HG03457 (cell line): ENCODE results near the gene VWDE.
A peak's percentile ranks its signal among the peaks of the same experiment; 100 is the strongest.
"Not testable (repeated sequence)": the region's sequence is repeated elsewhere in the genome, so short reads cannot be mapped to it uniquely, and the experiment has no call there.

Experiments
- ATAC-seq: cut with Tn5 transposase; IDR thresholded peaks from one replicate; pipeline ENCODE4 v1.9.1; 2021; ENCODE audit warnings: moderate number of reproducible peaks; ENCODE audit not compliant: unreplicated experiment

Gene VWDE

DNA sequence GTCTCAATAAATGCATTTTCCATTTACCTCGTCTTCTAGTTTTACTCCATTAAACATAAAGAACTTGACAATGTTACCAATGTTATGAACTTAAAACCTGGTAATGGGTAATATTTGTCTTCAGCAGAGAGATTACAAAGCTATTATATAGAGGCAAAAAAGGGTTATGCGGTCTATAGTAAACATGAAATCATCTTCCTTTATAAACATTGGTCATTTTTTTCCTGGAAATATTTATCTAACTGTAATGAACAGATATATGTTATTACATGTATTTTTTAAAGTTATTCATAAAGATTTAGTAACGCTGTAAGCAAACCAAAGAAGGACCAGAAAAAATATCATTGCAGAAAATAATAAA lies 1.3 kb downstream of the VWDE start:
- ATAC-seq = no peak

DNA sequence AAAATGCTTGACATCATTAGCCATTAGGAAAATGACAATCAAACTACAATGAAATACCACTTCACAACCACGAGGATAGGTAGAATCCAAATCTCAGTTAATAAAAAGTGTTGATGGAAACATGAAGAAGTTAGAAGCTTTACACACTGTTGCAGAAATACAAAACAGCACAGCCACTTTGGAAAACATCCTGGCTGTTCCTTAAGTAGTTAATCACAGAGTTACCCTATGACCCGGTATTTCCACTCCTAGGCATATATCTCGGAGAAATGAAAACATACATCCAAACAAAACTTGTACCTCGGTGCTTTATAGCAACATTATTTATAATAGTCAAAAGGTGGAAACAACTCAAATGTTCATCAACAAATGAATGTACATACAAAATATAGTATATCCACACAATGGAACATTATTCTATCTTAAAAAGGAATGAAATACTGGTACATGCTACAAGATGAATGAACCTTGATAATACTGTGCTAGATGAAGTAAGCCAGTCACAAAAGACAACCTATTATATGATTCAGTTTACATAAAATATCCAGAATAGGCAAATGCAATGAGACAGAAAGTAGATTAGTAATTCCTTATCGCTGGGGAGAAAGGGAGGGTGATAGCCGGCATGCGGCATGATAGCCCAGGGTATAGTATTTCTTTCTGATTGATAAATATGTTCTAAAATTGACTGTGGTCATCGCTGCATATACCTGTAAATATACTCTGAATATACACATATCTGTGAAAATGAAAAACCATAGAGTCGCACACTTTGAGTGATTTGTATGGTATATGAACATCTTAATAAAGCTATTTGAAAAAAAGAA lies 1.9 kb downstream of the VWDE start:
- ATAC-seq = no peak

DNA sequence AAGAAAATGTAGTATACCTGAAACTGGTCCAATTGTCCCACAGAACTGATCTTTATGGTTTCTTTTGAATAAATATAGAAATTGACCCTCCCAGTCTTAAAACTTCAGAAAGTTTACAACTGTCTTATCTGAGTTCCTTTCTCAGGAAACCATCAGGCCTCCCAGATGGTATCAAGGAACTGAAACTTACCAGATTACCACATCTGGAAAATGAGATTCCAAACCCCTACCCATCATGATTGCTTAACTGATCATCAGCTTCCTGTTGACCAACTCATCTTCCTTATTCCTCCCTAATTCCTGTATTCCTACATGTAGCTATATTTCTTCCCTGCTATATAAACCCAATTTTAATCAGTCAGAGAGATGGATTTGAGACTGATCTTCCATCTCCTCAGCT lies 5.5 kb downstream of the VWDE start:
- ATAC-seq = no peak

DNA sequence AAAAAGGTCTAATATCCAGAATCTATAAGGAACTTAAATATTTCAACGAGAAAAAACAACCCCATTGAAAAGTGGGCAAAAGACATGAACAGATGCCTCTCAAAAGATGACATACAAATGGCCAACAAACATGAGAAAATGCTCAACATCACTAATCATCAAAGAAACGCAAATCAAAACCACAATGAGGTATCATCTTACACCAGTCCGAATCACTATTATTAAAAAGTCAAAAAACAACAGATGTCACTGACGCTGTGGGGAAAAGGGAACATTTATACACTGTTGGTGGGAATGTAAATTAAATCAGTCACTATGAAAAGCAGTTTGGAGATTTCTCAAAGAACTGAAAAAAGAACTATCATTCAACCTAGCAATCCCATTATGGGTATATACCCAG lies 6.0 kb downstream of the VWDE start:
- no peak for ATAC-seq

DNA sequence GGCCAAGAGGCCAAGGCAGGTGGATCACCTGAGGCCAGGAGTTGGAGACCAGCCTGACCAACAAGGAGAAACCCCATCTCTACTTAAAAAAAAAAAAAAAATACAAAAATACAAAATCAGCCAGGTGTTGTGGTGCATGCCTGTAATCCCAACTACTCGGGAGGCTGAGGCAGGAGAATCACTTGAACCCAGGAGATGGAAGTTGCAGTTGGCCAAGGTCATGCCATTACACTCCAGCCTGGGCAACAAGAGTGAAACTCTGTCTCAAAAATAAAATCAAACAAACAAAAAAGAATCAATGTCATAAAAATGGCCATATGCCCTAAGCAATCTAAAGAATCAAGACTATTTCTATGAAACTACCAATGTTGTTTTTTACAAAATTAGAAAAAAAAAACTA lies 7.0 kb downstream of the VWDE start:
- ATAC-seq = not testable (repeated sequence)

DNA sequence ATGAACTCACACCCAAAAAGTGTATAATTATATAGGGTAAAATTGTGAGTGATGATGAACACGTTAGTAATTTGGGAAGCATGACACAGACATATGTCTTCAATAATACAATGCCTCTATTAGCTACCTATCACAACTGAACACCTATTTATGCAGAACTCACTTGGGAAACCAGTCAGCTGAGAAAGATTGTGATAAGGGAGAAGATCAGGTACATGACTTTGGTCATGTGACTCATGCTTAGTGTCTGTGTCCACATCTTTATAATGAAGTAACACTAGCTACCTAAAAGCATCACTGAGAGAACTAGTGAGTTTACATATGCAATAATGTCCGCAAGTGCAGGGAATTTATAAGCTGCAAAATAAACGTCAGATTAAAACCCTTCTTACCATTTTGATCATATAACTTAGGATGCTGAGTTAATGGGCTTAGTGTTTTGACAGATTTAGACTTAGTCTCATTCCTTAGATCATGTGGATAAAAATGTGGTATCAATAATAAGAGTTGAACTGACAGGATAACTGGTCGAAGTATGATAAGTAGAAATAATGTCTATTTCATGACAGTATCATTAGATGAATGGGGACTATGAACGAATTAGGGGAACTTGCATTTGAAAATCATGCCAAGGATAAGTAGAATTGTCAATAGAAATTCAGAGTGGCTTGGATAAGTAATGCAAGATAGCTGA lies 11.6 kb downstream of the VWDE start:
- ATAC-seq = no peak

DNA sequence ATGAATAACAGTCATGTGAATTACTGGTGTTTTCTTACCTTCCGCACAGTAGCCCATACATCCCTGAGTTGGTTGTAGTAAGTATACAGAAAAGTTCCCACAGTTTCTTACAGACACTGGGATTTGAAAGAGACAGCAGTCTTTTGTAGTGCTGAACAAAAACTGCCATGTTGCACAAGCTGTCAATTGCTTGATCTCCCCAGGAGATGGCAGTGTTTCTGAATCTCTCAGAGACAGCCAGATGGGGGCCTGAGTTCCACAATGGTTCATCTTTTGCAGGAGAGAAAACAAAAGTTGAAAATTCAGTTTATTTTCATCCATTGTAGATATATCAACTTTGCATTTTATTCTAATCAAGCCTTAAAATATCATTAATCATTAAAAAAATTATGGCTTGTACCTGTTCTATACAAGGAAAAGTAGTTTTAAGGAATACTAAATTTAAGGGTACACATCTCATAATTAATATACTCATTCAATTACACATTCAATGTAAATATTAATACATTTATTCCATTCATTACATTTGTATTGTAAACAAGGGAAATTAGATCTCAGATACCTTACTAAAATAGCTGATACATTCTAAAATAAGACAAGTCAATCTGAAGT lies 14.5 kb downstream of the VWDE start:
- peak; percentile 93 for ATAC-seq

DNA sequence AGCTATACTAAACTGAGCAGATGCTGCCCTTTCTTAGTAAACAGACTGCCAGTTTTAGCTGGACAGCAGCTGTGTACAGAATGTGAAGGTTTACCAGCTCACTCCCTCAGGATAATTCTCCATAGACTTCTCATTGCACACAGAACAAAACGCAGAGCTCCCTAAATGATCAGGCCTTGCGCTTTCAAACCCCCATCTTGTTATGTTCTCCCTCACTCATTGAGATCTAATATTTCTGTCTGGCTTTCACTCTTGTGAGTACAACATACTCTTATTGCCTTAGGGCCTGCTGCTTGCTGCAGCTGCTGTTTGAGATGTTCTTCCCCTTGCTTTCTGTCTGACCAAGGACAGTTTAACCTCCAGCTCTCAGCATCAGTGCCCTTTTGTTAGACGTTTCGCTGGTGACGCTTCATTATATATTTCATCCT lies 17.3 kb downstream of the VWDE start:
- ATAC-seq = no peak

DNA sequence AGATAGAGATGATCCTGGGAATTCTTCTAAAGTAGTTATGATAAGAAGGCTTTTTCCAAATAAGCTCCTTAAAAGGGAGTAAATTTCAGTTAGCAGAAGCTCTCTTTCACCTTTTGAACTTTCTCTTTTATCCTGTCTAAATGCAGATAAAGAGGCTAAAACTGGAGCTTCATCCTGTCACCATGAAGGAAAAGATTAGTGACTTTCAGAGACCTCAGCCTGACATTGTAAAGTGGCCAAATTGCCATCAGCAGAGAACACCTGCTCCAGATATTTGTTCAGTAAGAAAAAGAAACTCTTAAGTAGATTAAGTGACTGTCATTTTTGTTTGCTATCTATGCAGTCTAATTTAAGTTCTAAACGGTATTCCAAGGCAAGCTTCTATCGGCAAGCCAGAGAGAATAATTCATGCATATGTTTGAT lies 18.3 kb downstream of the VWDE start:
- ATAC-seq = no peak

DNA sequence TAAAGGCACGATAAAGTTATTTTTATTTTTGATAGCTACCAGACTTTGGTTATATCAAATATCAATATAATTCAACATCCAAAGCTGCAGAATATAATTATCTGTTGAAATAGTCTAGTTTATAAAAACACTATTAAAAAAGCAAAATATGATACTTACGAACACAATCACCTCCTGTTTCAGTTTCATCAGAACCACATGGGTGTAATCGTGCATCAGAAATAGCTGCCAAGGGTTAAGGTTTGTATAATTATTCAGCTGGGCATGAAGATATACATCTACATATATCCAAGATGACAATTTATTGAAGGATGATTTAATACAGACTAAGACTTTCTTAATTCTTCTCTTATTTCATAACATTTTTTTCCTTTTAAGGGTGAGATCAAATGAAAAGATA lies 20.3 kb downstream of the VWDE start:
- ATAC-seq = no peak

DNA sequence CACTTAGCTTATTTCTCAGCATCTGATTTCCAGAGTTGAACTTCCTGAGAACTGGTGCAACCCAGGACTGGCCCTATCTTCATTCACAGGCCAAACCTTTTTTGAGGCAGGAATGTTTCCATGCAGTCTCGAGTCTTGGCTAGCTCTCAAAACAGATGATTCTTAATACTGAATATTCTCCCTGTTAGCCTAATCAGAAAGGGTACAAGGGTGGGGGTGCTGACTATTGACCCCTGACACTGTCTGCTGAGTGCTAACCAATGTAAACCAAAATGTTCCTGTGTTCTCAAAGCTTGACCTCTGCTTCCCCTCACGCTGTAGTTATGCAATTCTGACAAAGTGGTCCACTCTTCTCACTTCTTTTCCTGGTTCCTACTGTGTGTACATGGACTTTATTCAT lies 25.3 kb downstream of the VWDE start:
- no peak for ATAC-seq

DNA sequence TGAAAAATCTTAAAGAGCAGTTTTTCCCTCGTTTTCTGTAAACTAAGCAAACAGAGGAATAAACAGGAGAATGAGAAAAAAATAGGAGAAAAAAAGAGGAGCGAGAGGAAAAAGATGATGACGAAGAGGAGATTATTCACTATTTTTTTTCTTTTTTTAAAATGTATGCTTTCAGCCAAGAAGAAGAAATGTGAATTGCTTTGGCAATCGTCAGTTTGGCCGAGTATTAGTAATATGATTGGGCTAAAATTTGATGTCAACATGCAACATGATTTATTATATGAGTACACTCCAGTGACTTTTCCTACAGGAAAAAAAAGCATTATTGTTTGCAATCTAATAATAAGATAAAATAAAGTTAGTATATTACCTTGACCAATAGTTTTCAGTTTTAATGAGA lies 26.3 kb downstream of the VWDE start:
- ATAC-seq = no peak

DNA sequence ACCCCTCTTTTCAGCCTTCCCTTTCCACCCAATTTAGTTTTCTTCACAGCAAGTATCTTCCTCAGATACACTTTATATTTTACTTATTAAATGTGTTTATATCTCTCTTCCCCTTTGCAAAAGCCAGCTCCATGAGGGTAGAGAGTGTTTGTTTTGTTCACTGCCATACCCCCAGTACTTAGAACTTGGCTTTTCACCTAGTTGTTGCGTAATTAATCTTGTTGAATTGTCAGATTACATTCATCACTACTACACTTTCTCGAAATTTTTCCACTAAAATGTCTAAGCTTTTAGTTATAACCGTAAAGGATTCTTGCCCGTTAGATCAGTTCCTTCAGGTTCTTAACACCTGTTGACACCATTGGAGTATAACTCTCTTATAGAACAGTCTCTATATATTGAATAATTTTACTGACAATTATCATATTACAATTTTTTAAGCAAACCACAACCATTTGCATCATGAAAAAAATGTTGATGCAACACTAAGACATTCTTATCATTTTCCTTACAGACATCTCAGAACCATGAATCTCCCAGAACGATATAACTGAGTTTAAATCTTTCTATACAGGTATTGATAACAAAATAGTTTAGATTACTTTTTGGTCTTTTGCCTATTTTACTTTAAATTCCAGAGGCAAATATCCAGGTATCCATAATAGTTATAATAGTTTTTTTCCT lies 29.9 kb downstream of the VWDE start:
- ATAC-seq = no peak

DNA sequence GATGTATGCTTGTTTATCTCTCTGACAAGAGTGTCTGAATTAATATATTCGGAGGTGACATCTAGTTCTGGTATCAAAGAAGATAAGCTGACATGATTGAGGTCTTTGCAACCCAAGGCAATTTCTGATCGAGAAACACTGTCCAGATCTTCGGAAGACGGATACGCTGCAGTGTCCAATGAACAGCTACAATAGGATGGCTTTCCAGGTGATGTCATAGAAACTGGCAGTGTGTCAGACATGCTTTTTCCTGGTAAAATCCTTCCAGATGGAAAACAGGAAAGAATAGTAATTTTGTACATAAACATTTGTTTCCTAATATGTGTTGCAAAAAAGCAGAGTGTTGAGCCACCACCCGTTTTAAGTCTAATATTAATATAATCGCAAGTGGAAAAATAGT lies 33.4 kb downstream of the VWDE start:
- no peak for ATAC-seq

DNA sequence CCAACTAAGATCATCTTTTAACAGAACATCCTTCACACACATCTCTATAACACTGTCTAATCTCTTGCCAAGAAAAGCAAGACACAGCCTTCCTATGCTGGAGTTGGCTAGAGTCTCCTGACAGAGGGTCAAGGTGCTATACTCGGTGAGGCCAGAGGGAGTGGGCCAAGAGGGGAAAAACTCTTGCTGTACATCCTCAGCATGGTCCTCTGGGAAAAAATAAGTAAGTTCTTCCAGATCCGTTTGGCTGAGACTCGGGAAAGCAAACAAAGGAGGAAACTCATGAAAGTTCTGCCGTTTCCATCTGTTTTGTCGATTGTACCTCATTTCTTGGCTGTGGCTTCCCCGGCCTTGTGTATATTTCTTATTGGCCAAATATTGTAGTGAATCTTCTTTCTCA lies 33.9 kb downstream of the VWDE start:
- no peak for ATAC-seq

DNA sequence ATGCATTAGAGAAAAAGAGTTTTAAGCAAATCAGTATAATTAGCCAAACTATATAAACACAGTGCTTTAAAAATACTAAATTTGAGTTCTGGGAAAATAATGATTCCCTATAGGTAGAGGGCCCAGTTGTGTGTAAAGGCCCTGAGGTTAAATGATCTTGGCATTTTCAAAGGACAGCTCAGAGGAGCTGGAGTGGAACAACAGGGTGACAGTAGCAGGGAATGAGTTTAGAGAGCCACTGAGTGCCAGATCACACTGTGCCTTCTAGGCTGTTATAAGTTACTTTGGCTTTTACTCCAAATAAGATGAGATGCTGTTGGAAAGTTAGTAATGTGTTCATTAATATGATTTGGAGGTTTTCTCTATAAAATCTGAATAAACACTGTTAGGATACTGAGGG lies 34.6 kb downstream of the VWDE start:
- no peak for ATAC-seq

DNA sequence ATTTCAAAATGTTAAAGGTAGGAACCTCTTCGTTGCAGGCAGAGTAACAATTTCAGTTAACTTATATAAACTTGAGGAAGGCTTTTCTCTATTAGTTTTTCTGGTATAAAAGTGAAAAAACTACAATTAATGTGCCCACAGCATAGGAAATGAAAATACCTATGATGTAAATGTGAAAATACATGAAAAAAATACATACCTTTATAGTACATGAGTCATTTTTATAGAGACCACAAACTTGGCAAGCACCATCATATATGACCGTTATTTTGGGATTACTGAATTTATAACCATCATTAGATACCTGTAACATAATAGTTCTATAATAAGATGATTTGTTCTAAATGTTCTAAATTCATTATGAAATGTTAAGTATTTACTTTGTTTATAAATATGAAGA lies 42.7 kb downstream of the VWDE start:
- no peak for ATAC-seq

DNA sequence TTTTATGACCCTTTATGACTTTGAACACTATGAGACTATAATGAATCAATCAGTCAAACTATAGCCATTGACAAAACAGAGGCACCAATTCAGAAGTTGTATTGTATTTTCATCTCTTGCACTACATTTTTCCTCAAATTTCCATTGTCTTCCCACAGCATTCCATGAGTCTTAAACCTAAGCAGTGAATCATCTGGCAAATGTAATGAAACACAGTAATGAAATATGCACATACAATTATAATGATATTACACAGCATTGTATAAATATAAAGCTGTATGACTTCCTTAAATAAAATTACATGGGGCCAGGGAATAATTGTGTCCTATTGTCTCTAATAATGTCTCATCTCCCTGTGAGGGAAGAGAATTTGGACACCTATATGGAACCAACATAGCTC lies 45.0 kb downstream of the VWDE start:
- no peak for ATAC-seq

DNA sequence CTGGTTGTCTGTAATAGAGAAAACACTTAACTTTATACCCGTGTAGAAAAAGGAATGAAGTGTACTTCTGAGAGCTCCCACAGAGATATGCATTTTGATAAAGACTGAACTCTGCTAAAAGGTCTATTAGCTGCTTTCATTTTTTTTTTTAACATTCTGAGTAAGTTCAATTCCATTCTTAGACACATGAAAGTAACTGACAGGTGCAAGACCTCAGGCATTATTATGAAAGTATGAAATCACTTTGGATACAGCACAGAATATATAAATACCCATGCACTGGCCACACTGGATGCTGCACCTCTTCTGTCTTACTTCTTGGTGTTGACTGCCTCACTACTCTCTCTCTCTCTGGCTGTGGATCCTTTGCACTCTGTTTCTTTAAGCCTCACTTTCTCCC lies 46.2 kb downstream of the VWDE start:
- no peak for ATAC-seq

DNA sequence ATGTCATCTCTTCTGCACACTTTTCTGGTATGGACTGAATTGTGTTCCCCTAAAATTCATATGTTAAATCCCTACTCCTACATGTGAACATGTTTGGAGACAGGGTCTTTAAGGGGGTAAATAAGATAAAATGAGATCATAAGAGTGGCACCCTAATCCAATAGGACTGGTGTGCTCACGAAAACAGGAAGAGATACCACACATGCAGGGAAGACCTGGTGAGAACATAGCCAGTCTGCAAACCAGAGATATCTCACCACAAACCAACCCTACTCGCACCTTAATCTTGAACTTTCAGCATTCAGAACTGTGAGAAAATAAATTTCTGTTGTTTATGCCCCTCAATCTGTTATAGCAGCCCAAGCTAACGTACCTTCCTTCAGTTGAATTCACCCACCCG lies 51.8 kb downstream of the VWDE start:
- ATAC-seq = no peak

DNA sequence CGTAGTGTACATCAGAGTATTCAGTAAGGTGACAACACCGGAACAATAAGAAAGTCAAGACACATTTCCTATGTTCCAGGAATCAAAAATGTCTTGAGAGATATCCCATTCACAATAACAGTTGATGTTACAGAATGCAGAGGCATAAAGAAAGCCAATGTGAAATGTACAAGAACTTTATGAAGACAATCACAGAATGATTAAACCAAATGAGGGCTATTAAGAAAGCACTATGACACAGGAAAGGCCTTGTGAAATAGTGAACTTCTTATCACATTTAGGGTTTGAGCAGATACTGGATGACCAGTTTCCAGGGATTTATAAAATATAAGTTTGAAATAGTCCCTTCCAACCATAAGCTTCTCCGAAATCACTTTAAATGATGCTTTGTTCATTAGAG lies 52.7 kb downstream of the VWDE start:
- no peak for ATAC-seq

DNA sequence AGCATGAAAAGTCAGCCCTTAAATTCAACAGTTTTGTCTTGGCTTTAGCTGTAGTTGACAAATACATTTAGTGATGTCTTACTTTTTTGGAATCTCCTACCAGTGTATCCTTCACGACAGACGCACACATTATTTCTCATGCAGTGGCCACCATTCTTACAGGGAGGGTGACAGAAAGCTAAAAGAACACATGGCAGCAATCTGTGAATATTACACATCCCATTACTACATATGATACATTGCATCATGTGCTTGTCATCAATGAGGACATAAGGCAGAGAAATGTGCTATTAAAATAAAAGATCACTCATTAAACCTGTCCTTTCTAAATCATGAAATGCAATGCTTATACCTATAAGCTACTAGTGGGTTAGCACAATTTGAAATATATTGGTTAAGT lies 66.6 kb downstream of the VWDE start:
- ATAC-seq = no peak
